ENCODE results near the gene ZNF880.
"Not testable (repeated sequence)": the region's sequence is repeated elsewhere in the genome, so short reads cannot be mapped to it uniquely, and the experiment has no call there.

ZNF880 gene

DNA sequence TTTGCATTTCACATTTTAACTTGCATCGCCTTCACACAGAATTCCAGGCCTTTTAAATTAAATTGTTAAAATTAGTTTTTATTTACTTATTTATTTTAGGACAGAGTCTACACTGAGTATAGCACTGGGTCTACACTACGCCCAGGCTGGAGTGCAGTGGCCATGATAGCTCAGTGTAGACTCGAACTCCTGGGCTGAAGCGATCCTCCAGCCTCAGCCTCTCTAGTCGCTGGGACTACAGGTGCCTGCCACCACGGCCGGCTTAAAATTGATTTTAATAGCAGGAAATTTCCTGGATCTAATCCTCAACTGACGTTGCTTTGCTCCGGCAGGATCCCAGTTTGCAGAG lies 34.0 kb upstream of the ZNF880 start:
- no peaks in the 10 kb centered on the region for H3K27me3 ChIP-seq (ENCODE audit: insufficient read depth, poor library complexity, severe bottlenecking)
- no peak for DNase-seq (ENCODE audit: low read depth in 1 of 2, low spot score in 1 of 2)
- H3K4me3 ChIP-seq (replicated peaks; ENCODE audit: insufficient read depth, low read length): peak overlapping the region; percentile 51
- TF ChIP-seq CTCF (IDR thresholded peaks at IDR 0.05; ENCODE audit: insufficient read depth, low read length) (no peak), SPI1 (IDR thresholded peaks at IDR 0.05; ENCODE audit: borderline replicate concordance, low read depth) (no peak), POLR2AphosphoS5 (IDR thresholded peaks at IDR 0.05; ENCODE audit: low read depth) (no peak), GABPA (IDR thresholded peaks at IDR 0.05; ENCODE audit: low read depth) (no peak)
- TF ChIP-seq, protein P1, sequence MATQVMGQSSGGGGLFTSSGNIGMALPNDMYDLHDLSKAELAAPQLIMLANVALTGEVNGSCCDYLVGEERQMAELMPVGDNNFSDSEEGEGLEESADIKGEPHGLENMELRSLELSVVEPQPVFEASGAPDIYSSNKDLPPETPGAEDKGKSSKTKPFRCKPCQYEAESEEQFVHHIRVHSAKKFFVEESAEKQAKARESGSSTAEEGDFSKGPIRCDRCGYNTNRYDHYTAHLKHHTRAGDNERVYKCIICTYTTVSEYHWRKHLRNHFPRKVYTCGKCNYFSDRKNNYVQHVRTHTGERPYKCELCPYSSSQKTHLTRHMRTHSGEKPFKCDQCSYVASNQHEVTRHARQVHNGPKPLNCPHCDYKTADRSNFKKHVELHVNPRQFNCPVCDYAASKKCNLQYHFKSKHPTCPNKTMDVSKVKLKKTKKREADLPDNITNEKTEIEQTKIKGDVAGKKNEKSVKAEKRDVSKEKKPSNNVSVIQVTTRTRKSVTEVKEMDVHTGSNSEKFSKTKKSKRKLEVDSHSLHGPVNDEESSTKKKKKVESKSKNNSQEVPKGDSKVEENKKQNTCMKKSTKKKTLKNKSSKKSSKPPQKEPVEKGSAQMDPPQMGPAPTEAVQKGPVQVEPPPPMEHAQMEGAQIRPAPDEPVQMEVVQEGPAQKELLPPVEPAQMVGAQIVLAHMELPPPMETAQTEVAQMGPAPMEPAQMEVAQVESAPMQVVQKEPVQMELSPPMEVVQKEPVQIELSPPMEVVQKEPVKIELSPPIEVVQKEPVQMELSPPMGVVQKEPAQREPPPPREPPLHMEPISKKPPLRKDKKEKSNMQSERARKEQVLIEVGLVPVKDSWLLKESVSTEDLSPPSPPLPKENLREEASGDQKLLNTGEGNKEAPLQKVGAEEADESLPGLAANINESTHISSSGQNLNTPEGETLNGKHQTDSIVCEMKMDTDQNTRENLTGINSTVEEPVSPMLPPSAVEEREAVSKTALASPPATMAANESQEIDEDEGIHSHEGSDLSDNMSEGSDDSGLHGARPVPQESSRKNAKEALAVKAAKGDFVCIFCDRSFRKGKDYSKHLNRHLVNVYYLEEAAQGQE (IDR thresholded peaks at IDR 0.05; ENCODE audit: insufficient replicate concordance, low read depth): no peak
- H3K27ac ChIP-seq (replicated peaks): peak overlapping the region; percentile 96

GRCh38 chr19:52336117-52336790 lies 33.5 kb upstream of the ZNF880 start, which contains the start of gene ZNF610:
Gene ZNF610 (plus strand): TSS chr19:52336243. CDS start chr19:52349173, 12,930 bp downstream.
- H3K27ac ChIP-seq (replicated peaks): peak within 1 kb of the TSS; percentile 96
- DNase-seq (ENCODE audit: low read depth in 1 of 2, low spot score in 1 of 2): peak; percentile 76 to 91
- H3K4me3 ChIP-seq (replicated peaks; ENCODE audit: insufficient read depth, low read length): peak within 1 kb of the TSS; percentile 51
- TF ChIP-seq SPI1 (IDR thresholded peaks at IDR 0.05; ENCODE audit: borderline replicate concordance, low read depth) (peak; percentile 2; the same call in 1 of the 2 replicates), CTCF (IDR thresholded peaks at IDR 0.05; ENCODE audit: insufficient read depth, low read length) (no peak), GABPA (IDR thresholded peaks at IDR 0.05; ENCODE audit: low read depth) (peak; percentile 63), POLR2AphosphoS5 (IDR thresholded peaks at IDR 0.05; ENCODE audit: low read depth) (peak; percentile 90)
- TF ChIP-seq, protein P1 (IDR thresholded peaks at IDR 0.05; ENCODE audit: insufficient replicate concordance, low read depth): peak; percentile 52
- no peaks in the 10 kb centered on the region for H3K27me3 ChIP-seq (ENCODE audit: insufficient read depth, poor library complexity, severe bottlenecking)

- no peaks in the 10 kb centered on the region for H3K27me3 ChIP-seq (ENCODE audit: insufficient read depth, poor library complexity, severe bottlenecking)
- DNase-seq (ENCODE audit: low read depth in 1 of 2, low spot score in 1 of 2): peak in 1 of 2 experiments; percentile 26
- TF ChIP-seq, protein P1 (IDR thresholded peaks at IDR 0.05; ENCODE audit: insufficient replicate concordance, low read depth): no peak
- TF ChIP-seq POLR2AphosphoS5 (IDR thresholded peaks at IDR 0.05; ENCODE audit: low read depth) (no peak), SPI1 (IDR thresholded peaks at IDR 0.05; ENCODE audit: borderline replicate concordance, low read depth) (no peak), GABPA (IDR thresholded peaks at IDR 0.05; ENCODE audit: low read depth) (no peak), CTCF (IDR thresholded peaks at IDR 0.05; ENCODE audit: insufficient read depth, low read length) (no peak)
- peak overlapping the region; percentile 96 for H3K27ac ChIP-seq (replicated peaks)
- H3K4me3 ChIP-seq (replicated peaks; ENCODE audit: insufficient read depth, low read length): peak overlapping the region; percentile 51
Measured at GRCh38 chr19:52336791-52337381, 32.8 kb upstream of the ZNF880 start.

DNA sequence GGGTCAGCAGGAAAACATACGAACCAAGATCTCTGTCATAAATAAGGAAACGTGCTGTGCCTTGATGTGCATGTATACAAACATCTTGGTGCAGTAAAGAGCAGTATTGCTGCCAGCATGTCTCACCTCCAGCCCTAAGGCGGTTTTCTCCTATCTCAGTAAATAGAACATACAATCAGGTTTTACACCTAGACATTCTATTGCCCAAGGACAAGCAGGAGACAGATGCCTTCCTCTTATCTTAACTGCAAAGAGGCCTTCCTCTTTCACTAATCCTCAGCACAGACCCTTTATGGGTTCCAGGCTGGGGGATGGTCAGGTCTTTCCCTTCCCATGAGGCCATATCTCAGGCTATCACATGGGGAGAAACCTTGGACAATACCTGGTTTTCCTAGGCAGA lies 30.7 kb upstream of the ZNF880 start:
- not testable (repeated sequence) for DNase-seq (ENCODE audit: low read depth in 1 of 2, low spot score in 1 of 2); H3K4me3 ChIP-seq (replicated peaks; ENCODE audit: insufficient read depth, low read length); H3K27me3 ChIP-seq (ENCODE audit: insufficient read depth, poor library complexity, severe bottlenecking); H3K27ac ChIP-seq (replicated peaks)

All from HL-60 (cell line).